SU-DHL-6 (cell line): ENCODE results near the gene MMP17.

ENCODE experiments used
- H2AFZ ChIP-seq: fragments of 200-600 bp; sonication (generic); 2 replicates; pipeline ENCODE4 v1.6.1; 2014; ENCODE audit warnings: low read depth, mild to moderate bottlenecking, moderate library complexity, mixed read lengths, antibody characterized with exemption, low read length; ENCODE audit not compliant: severe bottlenecking
- H3F3A ChIP-seq: fragments of 200-600 bp; shearing (Covaris generic); 2 replicates; pipeline ENCODE4 v1.6.0; 2016; ENCODE audit warnings: antibody characterized with exemption, mild to moderate bottlenecking; ENCODE audit not compliant: insufficient read depth
- H3K27ac ChIP-seq: fragments of 200-600 bp; sonication (generic); 2 replicates; pipeline ENCODE4 v1.5.1; 2016; ENCODE audit warnings: low read depth, mild to moderate bottlenecking, low read length, moderate library complexity, mixed read lengths
- H3K27me3 ChIP-seq: fragments of 200-600 bp; sonication (generic), shearing (Covaris generic); 2 replicates; pipeline ENCODE4 v1.6.0; 2014; ENCODE audit warnings: mild to moderate bottlenecking, low read length
- H3K36me3 ChIP-seq: fragments of 200-600 bp; sonication (generic); 2 replicates; pipeline ENCODE4 v1.6.1; 2014; ENCODE audit warnings: mild to moderate bottlenecking, low read length, mixed read lengths
- H3K4me2 ChIP-seq: fragments of 300-600, 200-600 bp; shearing (Covaris generic), sonication (generic); 2 replicates; pipeline ENCODE4 v1.6.0; 2014; ENCODE audit warnings: low read length, low read depth, mild to moderate bottlenecking; ENCODE audit not compliant: poor library complexity, severe bottlenecking
- H3K4me3 ChIP-seq: fragments of 200-600 bp; sonication (generic); 2 replicates; pipeline ENCODE4 v1.5.1; 2014; ENCODE audit warnings: antibody characterized with exemption, low read length, mild to moderate bottlenecking, mixed read lengths; ENCODE audit not compliant: insufficient read depth, poor library complexity, severe bottlenecking
- H3K79me2 ChIP-seq: fragments of 200-600 bp; sonication (generic); 2 replicates; pipeline ENCODE4 v1.6.1; 2014; ENCODE audit warnings: mild to moderate bottlenecking, low read length, moderate library complexity; ENCODE audit not compliant: insufficient read depth
- H3K9ac ChIP-seq: fragments of 200-600 bp; sonication (generic); 2 replicates; pipeline ENCODE4 v1.7.0; 2014; ENCODE audit warnings: mild to moderate bottlenecking, low read length
- H3K9me2 ChIP-seq: fragments of 200-600 bp; sonication (generic); replicated peaks from 2 replicates; pipeline ENCODE4 v1.6.1; 2014; ENCODE audit warnings: low read length; ENCODE audit not compliant: insufficient read depth
- H3K9me3 ChIP-seq: fragments of 200-600 bp; sonication (generic); 2 replicates; pipeline ENCODE4 v1.6.1; 2014; ENCODE audit warnings: low read length, mixed read lengths; ENCODE audit not compliant: insufficient read depth
- H4K20me1 ChIP-seq: fragments of 200-600 bp; sonication (generic); 2 replicates; pipeline ENCODE4 v1.6.1; 2014; ENCODE audit warnings: low read depth, mild to moderate bottlenecking, antibody characterized with exemption, low read length, moderate library complexity, mixed read lengths
- EZH2phosphoT487 ChIP-seq: fragments of 200-600 bp; sonication (generic), shearing (Covaris generic); conservative IDR thresholded peaks from 2 replicates; pipeline ENCODE4 v1.6.1; 2018; ENCODE audit warnings: mild to moderate bottlenecking, antibody characterized with exemption, low read length, moderate library complexity, mixed read lengths
- TF ChIP-seq, protein P1 (sequence below): fragments of 200-600 bp; sonication (generic); IDR thresholded peaks from one replicate; pipeline ENCODE4 v1.5.1; 2017; ENCODE audit warnings: antibody characterized with exemption, mild to moderate bottlenecking, low read length, moderate library complexity; ENCODE audit not compliant: insufficient read depth, poor library complexity, severe bottlenecking

MMP17 gene

DNA sequence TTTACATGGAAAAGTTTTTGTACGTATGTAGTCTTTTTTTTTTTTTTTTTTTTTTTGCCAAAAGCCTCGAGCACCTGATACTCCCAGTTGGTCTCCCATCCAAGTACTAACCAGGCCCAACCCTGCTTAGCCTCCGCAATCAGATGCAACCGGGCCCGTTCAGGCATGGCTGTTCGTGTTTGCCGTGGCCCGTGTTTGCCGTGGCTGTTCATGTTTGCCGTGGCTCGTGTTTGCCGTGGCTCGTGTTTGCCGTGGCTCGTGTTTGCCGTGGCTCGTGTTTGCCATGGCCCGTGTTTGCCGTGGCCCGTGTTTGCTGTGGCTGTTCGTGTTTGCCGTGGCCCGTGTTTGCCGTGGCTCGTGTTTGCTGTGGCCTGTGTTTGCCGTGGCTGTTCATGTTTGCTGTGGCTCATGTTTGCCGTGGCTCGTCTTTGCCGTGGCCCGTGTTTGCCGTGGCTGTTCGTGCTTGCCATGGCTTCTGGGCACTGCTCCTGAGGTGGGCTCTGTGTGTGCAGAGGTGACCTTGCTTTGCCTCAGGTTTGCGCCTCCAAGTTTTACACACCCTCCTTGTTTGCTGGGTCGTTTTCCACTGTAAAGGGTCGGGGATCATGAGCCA, 26.8 kb upstream of the MMP17 start:
- Histone ChIP-seq H3K27ac (no peak overlapping the region), H2AFZ (no peak overlapping the region), H3F3A (no peaks in the 10 kb centered on the region), H3K9ac (no peak overlapping the region), H3K9me2 (no peaks in the 10 kb centered on the region), H3K79me2 (no peaks in the 10 kb centered on the region), H3K9me3 (no peaks in the 10 kb centered on the region), H4K20me1 (no peaks in the 10 kb centered on the region), H3K27me3 (no peaks in the 10 kb centered on the region), H3K36me3 (no peaks in the 10 kb centered on the region), H3K4me3 (no peak overlapping the region), H3K4me2 (no peak overlapping the region)
- TF ChIP-seq EZH2phosphoT487: no peak
- TF ChIP-seq, protein P1, sequence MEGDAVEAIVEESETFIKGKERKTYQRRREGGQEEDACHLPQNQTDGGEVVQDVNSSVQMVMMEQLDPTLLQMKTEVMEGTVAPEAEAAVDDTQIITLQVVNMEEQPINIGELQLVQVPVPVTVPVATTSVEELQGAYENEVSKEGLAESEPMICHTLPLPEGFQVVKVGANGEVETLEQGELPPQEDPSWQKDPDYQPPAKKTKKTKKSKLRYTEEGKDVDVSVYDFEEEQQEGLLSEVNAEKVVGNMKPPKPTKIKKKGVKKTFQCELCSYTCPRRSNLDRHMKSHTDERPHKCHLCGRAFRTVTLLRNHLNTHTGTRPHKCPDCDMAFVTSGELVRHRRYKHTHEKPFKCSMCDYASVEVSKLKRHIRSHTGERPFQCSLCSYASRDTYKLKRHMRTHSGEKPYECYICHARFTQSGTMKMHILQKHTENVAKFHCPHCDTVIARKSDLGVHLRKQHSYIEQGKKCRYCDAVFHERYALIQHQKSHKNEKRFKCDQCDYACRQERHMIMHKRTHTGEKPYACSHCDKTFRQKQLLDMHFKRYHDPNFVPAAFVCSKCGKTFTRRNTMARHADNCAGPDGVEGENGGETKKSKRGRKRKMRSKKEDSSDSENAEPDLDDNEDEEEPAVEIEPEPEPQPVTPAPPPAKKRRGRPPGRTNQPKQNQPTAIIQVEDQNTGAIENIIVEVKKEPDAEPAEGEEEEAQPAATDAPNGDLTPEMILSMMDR: no peak

DNA sequence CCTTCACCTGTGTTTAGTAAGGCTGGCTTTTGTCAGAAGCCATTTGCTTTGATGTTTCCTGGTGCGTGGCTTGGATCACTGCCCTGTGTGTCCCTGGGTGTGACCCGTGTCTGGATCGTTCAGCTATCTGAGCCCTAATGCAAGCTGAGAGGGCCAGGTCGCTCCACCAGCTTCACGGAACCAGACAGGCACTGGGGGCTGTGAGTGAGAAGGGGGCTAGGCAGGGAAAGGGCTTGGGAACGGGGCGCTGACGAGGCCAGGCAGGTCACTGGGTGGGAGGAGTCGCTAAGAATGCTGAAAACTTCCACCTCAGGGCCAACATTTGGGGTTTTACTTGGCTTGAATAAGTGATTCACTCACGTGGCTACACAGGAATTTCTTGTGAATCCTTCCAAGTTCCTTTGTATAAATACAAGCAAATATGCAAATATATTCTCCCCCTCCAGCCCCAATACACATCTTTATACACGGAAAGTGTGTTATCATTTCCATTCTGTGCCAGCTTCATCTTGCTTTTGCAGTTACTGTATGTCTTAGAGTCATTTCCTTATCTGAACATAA, 24.2 kb upstream of the MMP17 start:
- Histone ChIP-seq H3K9ac (no peak overlapping the region), H3K4me2 (no peak overlapping the region)

DNA sequence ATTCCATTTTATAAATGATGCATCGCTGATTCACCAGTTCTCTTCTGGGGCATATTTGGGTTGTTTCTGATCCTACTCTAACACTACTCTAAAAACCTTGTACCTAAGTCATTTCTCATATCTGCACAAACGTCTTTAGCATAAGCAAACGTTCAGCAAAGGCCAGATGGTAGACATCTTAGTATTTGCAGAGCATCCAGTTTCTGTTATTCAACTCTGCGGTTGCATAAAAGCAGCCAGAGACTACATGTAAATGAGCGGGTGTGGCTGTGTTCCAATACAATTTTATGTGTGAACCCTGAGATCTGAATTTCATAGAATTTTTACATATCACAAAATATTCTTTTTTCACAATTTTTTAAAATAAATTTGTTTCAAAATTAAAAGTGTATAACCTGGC, 22.8 kb upstream of the MMP17 start:
- TF ChIP-seq EZH2phosphoT487: no peak
- TF ChIP-seq, protein P1: no peak
- Histone ChIP-seq H3K9ac (no peak overlapping the region), H3K9me2 (no peaks in the 10 kb centered on the region), H3K27me3 (no peaks in the 10 kb centered on the region), H3K79me2 (no peaks in the 10 kb centered on the region), H3K4me2 (no peak overlapping the region), H3K4me3 (no peak overlapping the region), H3K27ac (no peak overlapping the region), H2AFZ (no peak overlapping the region), H4K20me1 (no peaks in the 10 kb centered on the region), H3K36me3 (no peaks in the 10 kb centered on the region), H3K9me3 (no peaks in the 10 kb centered on the region), H3F3A (no peaks in the 10 kb centered on the region)

More for the DNA sequence above, 24.2 kb upstream of the MMP17 start:
- no peaks in the 10 kb centered on the region for H3K9me2 ChIP-seq
- no peak overlapping the region for H3K4me3 ChIP-seq
- H2AFZ ChIP-seq: no peak overlapping the region
- H3K27me3 ChIP-seq: no peaks in the 10 kb centered on the region
- H4K20me1 ChIP-seq: no peaks in the 10 kb centered on the region
- TF ChIP-seq, protein P1: no peak
- no peak for TF ChIP-seq EZH2phosphoT487
- no peaks in the 10 kb centered on the region for H3K36me3 ChIP-seq
- H3F3A ChIP-seq: no peaks in the 10 kb centered on the region
- H3K27ac ChIP-seq: no peak overlapping the region
- no peaks in the 10 kb centered on the region for H3K79me2 ChIP-seq
- H3K9me3 ChIP-seq: no peaks in the 10 kb centered on the region
